ENCODE results near the gene NPAT. TPM values are rescaled to one million over a fixed set of nuclear protein-coding genes. Genes with fewer than 3 reads are reported as not detected.

NPAT gene
- total RNA-seq, 2 donors from 2014 or later, result 21.8 to 23.8 TPM

DNA sequence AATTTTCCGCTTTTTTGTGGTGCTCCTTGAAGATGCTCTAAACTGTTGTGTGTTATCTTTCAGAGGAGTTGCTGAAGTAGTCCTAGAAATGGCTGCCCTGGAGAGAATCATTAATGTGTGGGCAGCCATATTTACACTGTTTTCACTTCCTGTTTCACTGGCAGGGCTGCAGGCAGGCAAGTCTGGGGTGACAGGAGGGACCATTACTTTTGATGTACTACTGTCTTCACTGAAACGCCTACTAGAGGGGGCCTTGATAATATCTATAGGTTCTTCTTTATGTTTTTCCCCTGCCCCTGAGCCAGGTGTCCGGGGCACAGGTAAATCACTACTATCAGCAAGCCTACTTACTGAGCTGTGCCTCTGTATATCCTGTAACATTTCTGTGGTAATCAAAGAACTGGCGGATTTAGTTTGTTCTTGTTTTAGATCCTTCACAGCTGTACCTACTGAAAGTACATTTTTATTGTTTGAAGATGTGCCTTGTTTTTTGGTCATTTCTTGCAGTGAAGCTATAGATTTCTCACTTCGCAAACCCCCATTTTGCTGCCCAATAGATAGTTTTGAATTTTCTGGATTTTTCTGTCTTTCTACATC lies 61.4 kb downstream of the NPAT start:
- 99 to 100% methylated on average over 3 to 5 of the region's 5 CpGs for WGBS, 2 experiments (ENCODE audit: insufficient coverage in 1 of 2, insufficient read length in 1 of 2)
- Histone ChIP-seq H3K9me3 (ENCODE audit: control insufficient read depth, low read length) (no peaks in the 10 kb centered on the region), H3K27me3 (ENCODE audit: control insufficient read depth, insufficient read depth, low read length, poor library complexity, severe bottlenecking) (no peaks in the 10 kb centered on the region), H3K4me3 (ENCODE audit: low read length) (no peak overlapping the region), H3K4me1 (ENCODE audit: control insufficient read depth, insufficient read depth, low read length) (no peaks in the 10 kb centered on the region), H3K9ac (ENCODE audit: extremely low read depth, low read length, poor library complexity, severe bottlenecking) (no peak overlapping the region), H3K36me3 (ENCODE audit: control insufficient read depth, insufficient read depth, low read length) (peaks cover 83% of the 10 kb centered on the region), H3K27ac (ENCODE audit: low read depth, low read length) (no peak overlapping the region)
- TF ChIP-seq, protein P1, sequence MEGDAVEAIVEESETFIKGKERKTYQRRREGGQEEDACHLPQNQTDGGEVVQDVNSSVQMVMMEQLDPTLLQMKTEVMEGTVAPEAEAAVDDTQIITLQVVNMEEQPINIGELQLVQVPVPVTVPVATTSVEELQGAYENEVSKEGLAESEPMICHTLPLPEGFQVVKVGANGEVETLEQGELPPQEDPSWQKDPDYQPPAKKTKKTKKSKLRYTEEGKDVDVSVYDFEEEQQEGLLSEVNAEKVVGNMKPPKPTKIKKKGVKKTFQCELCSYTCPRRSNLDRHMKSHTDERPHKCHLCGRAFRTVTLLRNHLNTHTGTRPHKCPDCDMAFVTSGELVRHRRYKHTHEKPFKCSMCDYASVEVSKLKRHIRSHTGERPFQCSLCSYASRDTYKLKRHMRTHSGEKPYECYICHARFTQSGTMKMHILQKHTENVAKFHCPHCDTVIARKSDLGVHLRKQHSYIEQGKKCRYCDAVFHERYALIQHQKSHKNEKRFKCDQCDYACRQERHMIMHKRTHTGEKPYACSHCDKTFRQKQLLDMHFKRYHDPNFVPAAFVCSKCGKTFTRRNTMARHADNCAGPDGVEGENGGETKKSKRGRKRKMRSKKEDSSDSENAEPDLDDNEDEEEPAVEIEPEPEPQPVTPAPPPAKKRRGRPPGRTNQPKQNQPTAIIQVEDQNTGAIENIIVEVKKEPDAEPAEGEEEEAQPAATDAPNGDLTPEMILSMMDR (conservative IDR thresholded peaks at IDR 0.05), result no peak
- Mint-ChIP-seq H3K27me3 (ENCODE audit: insufficient read depth) (no peaks in the 10 kb centered on the region), H3K36me3 (ENCODE audit: low read depth) (peaks cover 45% of the 10 kb centered on the region), H3K27ac (no peak overlapping the region), H3K9me3 (no peaks in the 10 kb centered on the region), H3K4me1 (no peaks in the 10 kb centered on the region), H3K4me3 (no peak overlapping the region)
- no peak for DNase-seq

DNA sequence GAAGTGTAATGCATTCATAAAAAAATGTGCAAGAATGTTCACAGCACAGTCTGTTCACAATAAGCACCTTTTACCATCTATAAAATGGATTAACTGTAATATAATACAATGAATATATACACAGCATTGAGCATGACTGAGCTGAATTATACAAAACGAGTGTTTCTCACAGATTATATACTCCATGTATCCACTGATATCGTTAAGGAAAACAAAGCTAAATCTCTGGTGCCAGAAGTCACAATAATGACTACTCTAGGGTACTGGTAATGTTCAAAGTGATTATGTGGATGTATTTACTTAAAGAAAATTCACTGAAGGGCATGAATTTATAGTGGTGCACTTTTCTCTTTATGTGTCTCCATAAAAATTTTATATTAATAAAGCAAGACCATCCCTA lies 67.8 kb downstream of the NPAT start:
- no peaks in the 10 kb centered on the region for H3K4me1 Mint-ChIP-seq
- no peak overlapping the region for H3K4me3 Mint-ChIP-seq
- H3K27ac ChIP-seq (ENCODE audit: low read depth, low read length), result no peak overlapping the region
- no peaks in the 10 kb centered on the region for H3K4me1 ChIP-seq (ENCODE audit: control insufficient read depth, insufficient read depth, low read length)
- DNase-seq, result no peak
- no peaks in the 10 kb centered on the region for H3K27me3 ChIP-seq (ENCODE audit: control insufficient read depth, insufficient read depth, low read length, poor library complexity, severe bottlenecking)
- peaks cover 69% of the 10 kb centered on the region for H3K36me3 Mint-ChIP-seq (ENCODE audit: low read depth)
- H3K27me3 Mint-ChIP-seq (ENCODE audit: insufficient read depth), result no peaks in the 10 kb centered on the region
- H3K27ac Mint-ChIP-seq, result no peak overlapping the region
- TF ChIP-seq, protein P1 (conservative IDR thresholded peaks at IDR 0.05), result no peak
- no peak overlapping the region for H3K4me3 ChIP-seq (ENCODE audit: low read length)
- 71 to 92% methylated on average over 1 to 2 of the region's 2 CpGs for WGBS, 2 experiments (ENCODE audit: insufficient coverage in 1 of 2, insufficient read length in 1 of 2)
- no peaks in the 10 kb centered on the region for H3K9me3 Mint-ChIP-seq
- H3K36me3 ChIP-seq (ENCODE audit: control insufficient read depth, insufficient read depth, low read length), result peaks cover 86% of the 10 kb centered on the region
- H3K9ac ChIP-seq (ENCODE audit: extremely low read depth, low read length, poor library complexity, severe bottlenecking), result no peak overlapping the region
- no peaks in the 10 kb centered on the region for H3K9me3 ChIP-seq (ENCODE audit: control insufficient read depth, low read length)

DNA sequence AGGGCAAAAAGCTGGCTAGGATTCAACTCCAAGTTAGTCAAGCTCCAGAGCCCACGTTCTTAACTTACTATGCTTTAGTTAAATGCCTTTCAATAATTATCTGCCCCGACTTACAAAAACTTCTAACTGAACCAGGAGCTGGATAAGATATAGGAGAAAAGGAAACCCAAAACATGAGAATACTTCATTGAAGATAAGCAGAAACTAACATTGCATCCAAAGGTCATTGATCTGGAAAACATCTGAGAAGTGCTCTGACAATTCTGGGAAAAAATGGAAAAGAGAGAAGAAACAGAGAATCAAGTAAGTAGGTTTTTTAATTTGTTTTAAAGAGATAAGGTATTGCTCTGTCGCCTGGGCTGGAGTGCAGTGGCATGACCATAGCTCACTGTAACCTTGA lies 73.9 kb downstream of the NPAT start:
- no peak for DNase-seq
- Mint-ChIP-seq H3K4me3 (no peak overlapping the region), H3K4me1 (no peaks in the 10 kb centered on the region), H3K36me3 (ENCODE audit: low read depth) (peaks cover 77% of the 10 kb centered on the region), H3K27ac (no peak overlapping the region), H3K9me3 (no peaks in the 10 kb centered on the region), H3K27me3 (ENCODE audit: insufficient read depth) (no peaks in the 10 kb centered on the region)
- Histone ChIP-seq H3K4me1 (ENCODE audit: control insufficient read depth, insufficient read depth, low read length) (no peaks in the 10 kb centered on the region), H3K9me3 (ENCODE audit: control insufficient read depth, low read length) (no peaks in the 10 kb centered on the region), H3K27me3 (ENCODE audit: control insufficient read depth, insufficient read depth, low read length, poor library complexity, severe bottlenecking) (no peaks in the 10 kb centered on the region), H3K9ac (ENCODE audit: extremely low read depth, low read length, poor library complexity, severe bottlenecking) (no peak overlapping the region), H3K27ac (ENCODE audit: low read depth, low read length) (no peak overlapping the region), H3K36me3 (ENCODE audit: control insufficient read depth, insufficient read depth, low read length) (peaks cover 83% of the 10 kb centered on the region), H3K4me3 (ENCODE audit: low read length) (no peak overlapping the region)
- TF ChIP-seq, protein P1 (conservative IDR thresholded peaks at IDR 0.05), result no peak
- 89 to 100% methylated on average over 1 to 3 of the region's 3 CpGs for WGBS, 2 experiments (ENCODE audit: insufficient coverage in 1 of 2, insufficient read length in 1 of 2)
